WTC11 (cell line): Measurements from ENCODE around the gene HPS1. TPM values are rescaled to one million over a fixed set of nuclear protein-coding genes. Genes with fewer than 3 reads are reported as not detected.

ENCODE experiments used
- ATAC-seq: fragments of 200-7000 bp; cut with Tn5 transposase; 2 replicates; pipeline ENCODE4 v1.10.0; 2021; ENCODE audit warnings: mild to moderate bottlenecking, moderate library complexity
- CTCF ChIA-PET: fragments of 300-600 bp; sonication (Branson Sonifier 250); formaldehyde crosslinking; loops from one replicate; lab custom pipeline; 2021; ENCODE audit warnings: antibody characterized with exemption; lab: Charles Lee
- POLR2A ChIA-PET: fragments of 350-600 bp; sonication (Branson Sonifier 250); formaldehyde crosslinking; loops from one replicate; lab custom pipeline; 2021; ENCODE audit warnings: antibody characterized with exemption; lab: Charles Lee
- DNase-seq: peaks from one replicate; pipeline ENCODE4 v3.0.0; 2021; ENCODE audit warnings: low spot score
- H3K27ac Mint-ChIP-seq: 2 replicates; pipeline ENCODE4 v1.8.0; 2021; ENCODE audit warnings: mixed read lengths
- H3K27me3 Mint-ChIP-seq: 2 replicates; pipeline ENCODE4 v1.8.0; 2021; ENCODE audit warnings: low read depth, mild to moderate bottlenecking, moderate library complexity, mixed read lengths
- H3K36me3 Mint-ChIP-seq: 2 replicates; pipeline ENCODE4 v1.8.0; 2021; ENCODE audit warnings: mixed read lengths
- H3K4me1 Mint-ChIP-seq: 2 replicates; pipeline ENCODE4 v1.8.0; 2022; ENCODE audit warnings: mixed read lengths
- H3K4me3 Mint-ChIP-seq: 2 replicates; pipeline ENCODE4 v1.8.0; 2021; ENCODE audit warnings: mild to moderate bottlenecking, moderate library complexity, mixed read lengths
- H3K9me3 Mint-ChIP-seq: 2 replicates; pipeline ENCODE4 v1.8.0; 2021; ENCODE audit warnings: mixed read lengths
- AFF4 ChIP-seq: sonication (generic); formaldehyde crosslinking; IDR thresholded peaks from 2 replicates; pipeline ENCODE4 v1.8.1; 2023; ENCODE audit warnings: mild to moderate bottlenecking, missing genetic modification reagents, borderline replicate concordance
- CREB1 ChIP-seq: sonication (generic); formaldehyde crosslinking; IDR thresholded peaks from 2 replicates; pipeline ENCODE4 v1.8.0; 2023; ENCODE audit warnings: mild to moderate bottlenecking, missing genetic modification reagents
- E2F1 ChIP-seq: sonication (generic); formaldehyde crosslinking; IDR thresholded peaks from 2 replicates; pipeline ENCODE4 v1.8.0; 2022; ENCODE audit warnings: mild to moderate bottlenecking, missing genetic modification reagents
- ERG ChIP-seq: fragments of 250-450 bp; sonication (Bioruptor Pico); IDR thresholded peaks from 2 replicates; pipeline ENCODE4 v1.8.0; 2021; ENCODE audit warnings: mild to moderate bottlenecking
- FOXJ3 ChIP-seq: sonication (generic); formaldehyde crosslinking; IDR thresholded peaks from 2 replicates; pipeline ENCODE4 v1.9.0; 2021; ENCODE audit warnings: missing genetic modification reagents, mild to moderate bottlenecking, borderline replicate concordance
- FOXK1 ChIP-seq: sonication (generic); formaldehyde crosslinking; IDR thresholded peaks from 2 replicates; pipeline ENCODE4 v1.8.0; 2022; ENCODE audit warnings: mild to moderate bottlenecking, moderate library complexity, missing genetic modification reagents
- FOXP4 ChIP-seq: sonication (generic); formaldehyde crosslinking; IDR thresholded peaks from 2 replicates; pipeline ENCODE4 v1.8.0; 2022; ENCODE audit warnings: mild to moderate bottlenecking, missing genetic modification reagents
- GTF2I ChIP-seq: fragments of 250-450 bp; sonication (Bioruptor Pico); conservative IDR thresholded peaks from 2 replicates; pipeline ENCODE4 v1.4.0; 2021; ENCODE audit warnings: mild to moderate bottlenecking
- KAT7 ChIP-seq: sonication (generic); formaldehyde crosslinking; IDR thresholded peaks from 2 replicates; pipeline ENCODE4 v1.8.1; 2023; ENCODE audit warnings: missing genetic modification reagents, mild to moderate bottlenecking, borderline replicate concordance
- MAX ChIP-seq: sonication (generic); formaldehyde crosslinking; IDR thresholded peaks from 2 replicates; pipeline ENCODE4 v1.8.0; 2022; ENCODE audit warnings: mild to moderate bottlenecking, missing genetic modification reagents
- MXD4 ChIP-seq: fragments of 250-450 bp; sonication (Bioruptor Pico); IDR thresholded peaks from 2 replicates; pipeline ENCODE4 v1.8.0; 2021; ENCODE audit warnings: mild to moderate bottlenecking, moderate library complexity, borderline replicate concordance
- MYBL2 ChIP-seq: sonication (generic); formaldehyde crosslinking; IDR thresholded peaks from 2 replicates; pipeline ENCODE4 v1.8.1; 2023; ENCODE audit warnings: mild to moderate bottlenecking, moderate library complexity, missing genetic modification reagents
- NFE2L1 ChIP-seq: sonication (generic); formaldehyde crosslinking; IDR thresholded peaks from 2 replicates; pipeline ENCODE4 v1.8.1; 2023; ENCODE audit warnings: missing genetic modification reagents
- OVOL2 ChIP-seq: fragments of 250-450 bp; sonication (Bioruptor Pico); IDR thresholded peaks from 2 replicates; pipeline ENCODE4 v1.9.0; 2021; ENCODE audit warnings: mild to moderate bottlenecking, borderline replicate concordance
- SMAD3 ChIP-seq: sonication (generic); formaldehyde crosslinking; IDR thresholded peaks from 2 replicates; pipeline ENCODE4 v1.8.0; 2022; ENCODE audit warnings: missing genetic modification reagents, mild to moderate bottlenecking, borderline replicate concordance
- STAT6 ChIP-seq: sonication (generic); formaldehyde crosslinking; conservative IDR thresholded peaks from 2 replicates; pipeline ENCODE4 v1.8.1; 2023; ENCODE audit warnings: mild to moderate bottlenecking, low read depth, missing genetic modification reagents, moderate library complexity
- ZBTB21 ChIP-seq: sonication (generic); formaldehyde crosslinking; IDR thresholded peaks from 2 replicates; pipeline ENCODE4 v1.8.1; 2023; ENCODE audit warnings: mild to moderate bottlenecking, missing genetic modification reagents, borderline replicate concordance
- ZNF138 ChIP-seq: sonication (generic); formaldehyde crosslinking; conservative IDR thresholded peaks from 2 replicates; pipeline ENCODE4 v1.8.1; 2022; ENCODE audit warnings: mild to moderate bottlenecking, moderate library complexity, missing genetic modification reagents
- ZNF232 ChIP-seq: sonication (generic); formaldehyde crosslinking; IDR thresholded peaks from 2 replicates; pipeline ENCODE4 v1.8.0; 2022; ENCODE audit warnings: mild to moderate bottlenecking, missing genetic modification reagents
- ZNF263 ChIP-seq: sonication (generic); formaldehyde crosslinking; IDR thresholded peaks from 2 replicates; pipeline ENCODE4 v1.8.1; 2022; ENCODE audit warnings: low read depth, mild to moderate bottlenecking, moderate library complexity, missing genetic modification reagents
- total RNA-seq: library from RNA; stranded (reverse); gene quantifications from 3 replicates; pipeline ENCODE4 v1.2.3, GENCODE V29; 2021

HPS1 gene
- total RNA-seq, 1 experiment from 2014 or later: 49.3 TPM

- H3K9me3 Mint-ChIP-seq: peaks cover 18% of the 10 kb centered on the region
- DNase-seq (no peak), ATAC-seq (peak; percentile 48; the same call in 1 of the 2 replicates)
- CTCF ChIA-PET: no interaction called here
- H3K4me1 Mint-ChIP-seq: peaks cover 10% of the 10 kb centered on the region
- no peaks in the 10 kb centered on the region for H3K27me3 Mint-ChIP-seq
- no peak for TF ChIP-seq ZNF138 (CRISPR knock-in tag)
- no peak for TF ChIP-seq ZBTB21 (CRISPR knock-in tag)
- TF ChIP-seq FOXP4: no peak
- TF ChIP-seq NFE2L1 (CRISPR knock-in tag): no peak
- no peak for TF ChIP-seq SMAD3 (CRISPR knock-in tag)
- no peak for TF ChIP-seq ZNF263 (CRISPR knock-in tag)
- TF ChIP-seq OVOL2: no peak
- no peak for TF ChIP-seq ZNF232 (CRISPR knock-in tag)
- no peak for TF ChIP-seq ERG (CRISPR knock-in tag)
- TF ChIP-seq MAX (CRISPR knock-in tag): no peak
- TF ChIP-seq FOXK1: no peak
- TF ChIP-seq MXD4 (CRISPR knock-in tag): no peak
- no peak for TF ChIP-seq FOXJ3 (CRISPR knock-in tag)
- TF ChIP-seq GTF2I: no peak
- no peak for TF ChIP-seq KAT7 (CRISPR knock-in tag)
- TF ChIP-seq AFF4 (CRISPR knock-in tag): no peak
- no peak for TF ChIP-seq E2F1 (CRISPR knock-in tag)
- no peak for TF ChIP-seq CREB1 (CRISPR knock-in tag)
- TF ChIP-seq MYBL2 (CRISPR knock-in tag): no peak
- no peak for TF ChIP-seq STAT6 (CRISPR knock-in tag)
- POLR2A ChIA-PET: no interaction called here
- no peak overlapping the region; the same call in 1 of the 2 replicates for H3K27ac Mint-ChIP-seq
- H3K4me3 Mint-ChIP-seq: no peak overlapping the region
- H3K36me3 Mint-ChIP-seq: peaks cover 12% of the 10 kb centered on the region
Measured at GRCh38 chr10:98380493-98381339, 66.0 kb downstream of the HPS1 start.
